Adrenal gland (tissue), 5 donors: ENCODE results near the gene MCCD1.

ENCODE experiments used
- CTCF ChIP-seq, 6 experiments: fragments of 450-650 bp in 4 of 6; fragments of 200-600 bp in 2 of 6; sonication (generic) in 1 of 6; IDR thresholded peaks; 1 replicate in 5 of 6; 2 replicates in 1 of 6; pipeline versions ENCODE4 v1.5.1 to v1.8.0; 2016 to 2021; ENCODE audit warnings: antibody characterized with exemption in 6 of 6, mild to moderate bottlenecking in 2 of 6, moderate library complexity in 1 of 6
- POLR2A ChIP-seq, 2 donors: fragments of 450-650 bp; IDR thresholded peaks; one replicate each; pipeline ENCODE4 v1.6.1; 2017; ENCODE audit warnings: antibody characterized with exemption in 2 of 2, mild to moderate bottlenecking in 2 of 2, moderate library complexity in 1 of 2
- donor health status: DM: no; HTN: no; CAD: no.

GRCh38 chr6:31577579-31577966, 48.8 kb downstream of the MCCD1 start:
- TF ChIP-seq CTCF (IDR thresholded peaks at IDR 0.05) (no peak), POLR2A (IDR thresholded peaks at IDR 0.05) (no peak)
